HEK293 (cell line): ENCODE results near the gene NOL3.

Source experiments
- PRDM10 ChIP-seq: fragments of 450-650 bp; formaldehyde crosslinking; IDR thresholded peaks from 2 replicates; pipeline ENCODE4 v1.5.1; 2016; ENCODE audit warnings: missing biosample characterization, missing genetic modification characterization
- REST ChIP-seq: fragments of 450-650 bp; formaldehyde crosslinking; IDR thresholded peaks from 2 replicates; pipeline ENCODE4 v1.5.1; 2016; ENCODE audit warnings: missing biosample characterization, missing genetic modification characterization
- ZEB2 ChIP-seq: fragments of 450-650 bp; formaldehyde crosslinking; IDR thresholded peaks from 2 replicates; pipeline ENCODE4 v1.5.1; 2016; ENCODE audit warnings: missing biosample characterization, missing genetic modification characterization
- ZNF114 ChIP-seq: fragments of 450-650 bp; formaldehyde crosslinking; IDR thresholded peaks from 2 replicates; pipeline ENCODE4 v1.5.0; 2017; ENCODE audit warnings: missing biosample characterization, missing genetic modification characterization
- ZNF121 ChIP-seq: fragments of 450-650 bp; formaldehyde crosslinking; IDR thresholded peaks from 2 replicates; pipeline ENCODE4 v1.5.1; 2016; ENCODE audit warnings: missing biosample characterization, missing genetic modification characterization
- ZNF175 ChIP-seq: fragments of 450-650 bp; formaldehyde crosslinking; IDR thresholded peaks from 2 replicates; pipeline ENCODE4 v1.5.1; 2016; ENCODE audit warnings: missing biosample characterization, missing genetic modification characterization
- ZNF239 ChIP-seq: fragments of 450-650 bp; formaldehyde crosslinking; IDR thresholded peaks from 2 replicates; pipeline ENCODE4 v1.5.1; 2016; ENCODE audit warnings: missing biosample characterization, missing genetic modification characterization
- ZNF24 ChIP-seq: fragments of 450-650 bp; formaldehyde crosslinking; IDR thresholded peaks from 2 replicates; pipeline ENCODE4 v1.5.1; 2016; ENCODE audit warnings: missing biosample characterization, missing genetic modification characterization
- ZNF366 ChIP-seq: fragments of 450-650 bp; formaldehyde crosslinking; conservative IDR thresholded peaks from 2 replicates; pipeline ENCODE4 v1.5.1; 2016; ENCODE audit warnings: missing biosample characterization, missing genetic modification characterization
- ZNF561 ChIP-seq: fragments of 450-650 bp; IDR thresholded peaks from 2 replicates; pipeline ENCODE4 v1.5.1; 2018; ENCODE audit warnings: missing biosample characterization, missing genetic modification characterization, borderline replicate concordance
- ZNF76 ChIP-seq: fragments of 450-650 bp; formaldehyde crosslinking; IDR thresholded peaks from 2 replicates; pipeline ENCODE4; 2016; ENCODE audit warnings: low read depth, missing biosample characterization, missing genetic modification characterization, borderline replicate concordance
- TF ChIP-seq, protein P1 (sequence below): fragments of 450-650 bp; formaldehyde crosslinking; IDR thresholded peaks from 2 replicates; pipeline ENCODE4 v1.5.1; 2016; ENCODE audit warnings: missing biosample characterization, missing genetic modification characterization
- TF ChIP-seq, protein P2 (sequence below): sonication (generic); formaldehyde crosslinking; IDR thresholded peaks from 2 replicates; pipeline ENCODE4 v1.8.1; 2022; ENCODE audit warnings: mild to moderate bottlenecking, moderate library complexity, missing genetic modification reagents

DNA sequence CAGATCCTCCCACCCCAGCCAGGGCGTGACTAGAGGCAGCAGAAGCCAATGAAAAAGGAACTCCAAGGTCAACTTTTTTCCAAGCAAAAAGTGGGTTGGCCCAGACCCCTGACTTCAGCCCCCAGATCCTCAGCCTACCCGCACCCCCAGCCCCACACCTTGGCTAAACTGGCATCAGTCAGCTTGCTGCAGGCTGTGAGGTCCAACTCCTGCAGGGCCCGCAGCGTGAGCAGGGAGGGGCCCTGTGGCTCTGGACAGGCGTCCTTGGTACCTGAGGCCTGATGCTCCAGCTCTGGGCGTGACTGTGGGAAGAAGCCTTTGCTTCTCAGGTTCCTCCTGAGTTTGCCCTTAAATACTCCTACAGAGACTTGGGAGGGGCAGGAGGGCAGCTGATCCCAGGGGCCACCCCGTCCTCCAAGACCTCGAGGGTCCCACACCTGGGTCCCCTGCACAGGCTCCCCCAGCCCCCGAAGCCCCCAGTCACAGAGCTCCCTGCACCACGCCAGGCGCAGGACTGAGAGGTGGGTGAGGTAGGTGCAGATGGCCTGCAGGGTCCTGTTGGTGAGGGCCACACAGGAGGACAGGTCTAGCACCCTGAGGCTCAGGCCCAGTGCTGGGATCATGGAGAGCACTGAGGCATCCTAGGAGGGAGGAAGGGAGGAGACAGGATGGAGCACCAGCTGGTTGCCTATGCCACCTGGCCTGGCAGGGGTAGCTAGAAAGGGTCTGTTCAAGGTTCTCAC, 38.0 kb downstream of the NOL3 start:
- no peak for TF ChIP-seq ZNF121 (tag by site-specific recombination)
- TF ChIP-seq, protein P1, sequence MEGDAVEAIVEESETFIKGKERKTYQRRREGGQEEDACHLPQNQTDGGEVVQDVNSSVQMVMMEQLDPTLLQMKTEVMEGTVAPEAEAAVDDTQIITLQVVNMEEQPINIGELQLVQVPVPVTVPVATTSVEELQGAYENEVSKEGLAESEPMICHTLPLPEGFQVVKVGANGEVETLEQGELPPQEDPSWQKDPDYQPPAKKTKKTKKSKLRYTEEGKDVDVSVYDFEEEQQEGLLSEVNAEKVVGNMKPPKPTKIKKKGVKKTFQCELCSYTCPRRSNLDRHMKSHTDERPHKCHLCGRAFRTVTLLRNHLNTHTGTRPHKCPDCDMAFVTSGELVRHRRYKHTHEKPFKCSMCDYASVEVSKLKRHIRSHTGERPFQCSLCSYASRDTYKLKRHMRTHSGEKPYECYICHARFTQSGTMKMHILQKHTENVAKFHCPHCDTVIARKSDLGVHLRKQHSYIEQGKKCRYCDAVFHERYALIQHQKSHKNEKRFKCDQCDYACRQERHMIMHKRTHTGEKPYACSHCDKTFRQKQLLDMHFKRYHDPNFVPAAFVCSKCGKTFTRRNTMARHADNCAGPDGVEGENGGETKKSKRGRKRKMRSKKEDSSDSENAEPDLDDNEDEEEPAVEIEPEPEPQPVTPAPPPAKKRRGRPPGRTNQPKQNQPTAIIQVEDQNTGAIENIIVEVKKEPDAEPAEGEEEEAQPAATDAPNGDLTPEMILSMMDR: no peak
- no peak for TF ChIP-seq ZNF114
- TF ChIP-seq, protein P2, sequence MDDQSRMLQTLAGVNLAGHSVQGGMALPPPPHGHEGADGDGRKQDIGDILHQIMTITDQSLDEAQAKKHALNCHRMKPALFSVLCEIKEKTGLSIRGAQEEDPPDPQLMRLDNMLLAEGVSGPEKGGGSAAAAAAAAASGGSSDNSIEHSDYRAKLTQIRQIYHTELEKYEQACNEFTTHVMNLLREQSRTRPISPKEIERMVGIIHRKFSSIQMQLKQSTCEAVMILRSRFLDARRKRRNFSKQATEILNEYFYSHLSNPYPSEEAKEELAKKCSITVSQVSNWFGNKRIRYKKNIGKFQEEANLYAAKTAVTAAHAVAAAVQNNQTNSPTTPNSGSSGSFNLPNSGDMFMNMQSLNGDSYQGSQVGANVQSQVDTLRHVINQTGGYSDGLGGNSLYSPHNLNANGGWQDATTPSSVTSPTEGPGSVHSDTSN (CRISPR knock-in tag): no peak
- TF ChIP-seq ZNF239: no peak
- no peak for TF ChIP-seq ZNF175 (tag by site-specific recombination)
- TF ChIP-seq REST (tag by site-specific recombination): no peak
- TF ChIP-seq ZEB2 (tag by site-specific recombination): no peak
- no peak for TF ChIP-seq ZNF561 (tag by site-specific recombination)
- TF ChIP-seq PRDM10 (tag by site-specific recombination): no peak
- TF ChIP-seq ZNF76 (tag by site-specific recombination): no peak
- TF ChIP-seq ZNF24 (tag by site-specific recombination): no peak
- TF ChIP-seq ZNF366 (tag by site-specific recombination): no peak
